Sigmoid colon (tissue), 7 donors: ENCODE data around the gene MYRF. TPM values are rescaled to one million over a fixed set of nuclear protein-coding genes. Genes with fewer than 3 reads are reported as not detected.

Experiments used
- DNase-seq: peaks from one replicate; pipeline ENCODE4 v3.0.0-alpha.2; 2019
- H3K27ac ChIP-seq, 4 donors: fragments of 200-600 bp; sonication (generic); one replicate each; pipeline ENCODE4 v1.5.1; 2016 to 2019; ENCODE audit warnings: mild to moderate bottlenecking in 1 of 4
- H3K27me3 ChIP-seq, 3 donors: fragments of 200-600 bp; sonication (generic); one replicate each; pipeline ENCODE4 v1.5.1; 2019; ENCODE audit warnings: mild to moderate bottlenecking in 1 of 3
- H3K36me3 ChIP-seq, 4 donors: fragments of 200-600 bp; sonication (generic); one replicate each; pipeline ENCODE4 v1.5.1; 2016 to 2019
- H3K4me1 ChIP-seq, 4 donors: fragments of 200-600 bp; sonication (generic); one replicate each; pipeline ENCODE4 v1.5.1; 2017 to 2019
- H3K4me3 ChIP-seq, 4 donors: fragments of 200-600 bp; sonication (generic); one replicate each; pipeline ENCODE4 v1.5.1; 2017 to 2019; ENCODE audit warnings: mild to moderate bottlenecking in 2 of 4, moderate library complexity in 1 of 4
- H3K9me3 ChIP-seq, 4 donors: fragments of 200-600 bp in 3 of 4; sonication (generic) in 3 of 4; one replicate each; pipeline versions ENCODE4 v1.5.1 to v1.6.1; 2013 to 2019
- CTCF ChIP-seq, 4 experiments: fragments of 450-650 bp in 3 of 4; fragments of 200-600 bp in 1 of 4; IDR thresholded peaks; one replicate each; pipeline ENCODE4 v1.5.1; 2016 to 2019; ENCODE audit warnings: antibody characterized with exemption in 4 of 4, mild to moderate bottlenecking in 3 of 4, moderate library complexity in 2 of 4
- EP300 ChIP-seq, 4 donors: sonication (generic); formaldehyde crosslinking; IDR thresholded peaks; one replicate each; pipeline ENCODE4 v1.6.1; 2017; ENCODE audit warnings: antibody characterized with exemption in 4 of 4
- POLR2A ChIP-seq, 2 donors: fragments of 450-650 bp; IDR thresholded peaks; one replicate each; pipeline ENCODE4 v1.6.1; 2016; ENCODE audit warnings: antibody characterized with exemption in 2 of 2, mild to moderate bottlenecking in 2 of 2, moderate library complexity in 2 of 2
- POLR2AphosphoS5 ChIP-seq, 4 donors: sonication (generic); formaldehyde crosslinking; IDR thresholded peaks; one replicate each; pipeline ENCODE4 v1.6.1; 2017; ENCODE audit warnings: antibody characterized with exemption in 4 of 4
- WGBS, 2 donors: extraction: QIAGEN DNeasy Blood & Tissue Kit; methylation state at CpG; one replicate each; pipeline ENCODE4 v1.1.7; 2013; 5-methylcytosine and 5-hydroxymethylcytosine counted together
- intact Hi-C: fragments of 100-400 bp; cut with DNase I; formaldehyde crosslinking; loops from one replicate; pipeline ENCODE4 v1.15.1; 2023
- polyA plus RNA-seq, 3 donors: library from polyadenylated mRNA; stranded (reverse); fragments of 200-250 nt; gene quantifications; one replicate each; pipeline ENCODE4 v1.2.3, GENCODE V29; 2013
- total RNA-seq, 4 donors: library from RNA; depleted of rRNA; stranded (reverse); fragments of >200 nt; gene quantifications; one replicate each; pipeline ENCODE4 v1.1.0, GENCODE V29; 2016
- donor health status: healthy with polysubstance abuse.
- donor health status: Bipolar disorder and iron deficiency.
- donor health status: healthy.

MYRF gene
- total and polyA plus RNA-seq, 7 donors, result under 0.01 to 6.4 (median 0.66) TPM

- no peak overlapping the region for H3K4me3 ChIP-seq
- H3K36me3 ChIP-seq, result peaks cover 0 to 20% (median 0%) of the 10 kb centered on the region in 4 donors
- WGBS, 2 donors, result 54 to 69% methylated on average over 12 of the region's 12 CpGs
- peaks cover 0 to 42% (median 31%) of the 10 kb centered on the region in 4 donors for H3K4me1 ChIP-seq
- H3K9me3 ChIP-seq, result no peaks in the 10 kb centered on the region
- intact Hi-C loops, result no loop called here
- no peak for DNase-seq
- TF ChIP-seq CTCF (IDR thresholded peaks at IDR 0.05), result no peak
- no peak for TF ChIP-seq EP300 (IDR thresholded peaks at IDR 0.05)
- TF ChIP-seq POLR2A (IDR thresholded peaks at IDR 0.05), result no peak
- no peak for TF ChIP-seq POLR2AphosphoS5 (IDR thresholded peaks at IDR 0.05)
- peak overlapping the region; percentile 51 to 67 (median 65) for H3K27ac ChIP-seq
- no peaks in the 10 kb centered on the region for H3K27me3 ChIP-seq
Observed at GRCh38 chr11:61834278-61835048, 82.0 kb downstream of the MYRF start.

- TF ChIP-seq CTCF (IDR thresholded peaks at IDR 0.05), result no peak
- no peak for TF ChIP-seq POLR2AphosphoS5 (IDR thresholded peaks at IDR 0.05)
- TF ChIP-seq EP300 (IDR thresholded peaks at IDR 0.05), result no peak
- no peak for TF ChIP-seq POLR2A (IDR thresholded peaks at IDR 0.05)
- intact Hi-C loops, result no loop called here
- no peaks in the 10 kb centered on the region for H3K27me3 ChIP-seq
- H3K27ac ChIP-seq, result peak overlapping the region in 1 of 4 donors; percentile 24
- H3K36me3 ChIP-seq, result peaks cover 0 to 38% (median 8%) of the 10 kb centered on the region in 4 donors
- H3K4me1 ChIP-seq, result peaks cover 0 to 25% (median 14%) of the 10 kb centered on the region in 4 donors
- DNase-seq, result no peak
- H3K4me3 ChIP-seq, result no peak overlapping the region
- H3K9me3 ChIP-seq, result no peaks in the 10 kb centered on the region
- 94 to 95% methylated on average over 8 of the region's 8 CpGs for WGBS, 2 donors
Observed at GRCh38 chr11:61836193-61836592, 83.8 kb downstream of the MYRF start.

- no peak for TF ChIP-seq POLR2AphosphoS5 (IDR thresholded peaks at IDR 0.05)
- TF ChIP-seq EP300 (IDR thresholded peaks at IDR 0.05), result no peak
- TF ChIP-seq POLR2A (IDR thresholded peaks at IDR 0.05), result no peak
- no peak overlapping the region for H3K27ac ChIP-seq
- H3K4me1 ChIP-seq, result peaks cover 0 to 15% (median 12%) of the 10 kb centered on the region in 4 donors
Observed at GRCh38 chr11:61837411-61838005, 85.1 kb downstream of the MYRF start.

More at GRCh38 chr11:61837411-61838005, 85.1 kb downstream of the MYRF start:
- DNase-seq, result no peak
- WGBS, 2 donors, result 87 to 93% methylated on average over 15 of the region's 15 CpGs
- no peaks in the 10 kb centered on the region for H3K9me3 ChIP-seq
- no peak overlapping the region for H3K4me3 ChIP-seq
- no peaks in the 10 kb centered on the region for H3K27me3 ChIP-seq
- intact Hi-C loops, result no loop called here
- H3K36me3 ChIP-seq, result peaks cover 0 to 51% (median 9%) of the 10 kb centered on the region in 4 donors

Other genes starting within 250 kb of the MYRF start
- 1 to 10 TPM in 2 of 4 donors, under 1 TPM in 2; 0.71 to 4.4 (median 1.3) TPM for gene LRRC10B, start 243.9 kb upstream of the MYRF start, total RNA-seq
- 1 to 10 TPM in 1 of 3 donors, not detected in 2; 1.1 TPM for gene LRRC10B, start 243.9 kb upstream of the MYRF start, polyA plus RNA-seq
- 1 to 10 TPM in 3 of 4 donors, under 1 TPM in 1; 0.66 to 3.6 (median 1.6) TPM for gene SYT7, start 171.6 kb upstream of the MYRF start, total RNA-seq
- 1 to 10 TPM; 4.2 to 8.4 (median 6.6) TPM for gene SYT7, start 171.6 kb upstream of the MYRF start, polyA plus RNA-seq
- 1 to 10 TPM; 1.8 to 4.2 (median 2.0) TPM for gene DAGLA, start 72.2 kb upstream of the MYRF start, total RNA-seq
- 1 to 10 TPM; 1.8 to 6.2 (median 2.4) TPM for gene DAGLA, start 72.2 kb upstream of the MYRF start, polyA plus RNA-seq
- gene TMEM258, start 40.0 kb downstream of the MYRF start, total RNA-seq, result 10 to 100 TPM; 39.9 to 64.7 (median 57.4) TPM
- gene TMEM258, start 40.0 kb downstream of the MYRF start, polyA plus RNA-seq, result 100 to 1,000 TPM; 139 to 224 (median 148) TPM
- 1 to 10 TPM; 5.3 to 8.0 (median 7.0) TPM for gene FEN1, start 40.3 kb downstream of the MYRF start, total RNA-seq
- gene FEN1, start 40.3 kb downstream of the MYRF start, polyA plus RNA-seq, result 10 to 100 TPM in 2 of 3 donors, 1 to 10 TPM in 1; 4.2 to 39.1 (median 11.3) TPM
- 10 to 100 TPM; 11.8 to 17.7 (median 16.6) TPM for gene FADS1, start 64.4 kb downstream of the MYRF start, total RNA-seq
- 10 to 100 TPM in 1 of 3 donors, 1 to 10 TPM in 2; 1.2 to 12.6 (median 2.1) TPM for gene FADS1, start 64.4 kb downstream of the MYRF start, polyA plus RNA-seq
- 10 to 100 TPM in 3 of 4 donors, 1 to 10 TPM in 1; 4.1 to 45.4 (median 25.5) TPM for gene FADS2, start 75.7 kb downstream of the MYRF start, total RNA-seq
- 10 to 100 TPM in 1 of 3 donors, 1 to 10 TPM in 2; 3.6 to 50.2 (median 3.7) TPM for gene FADS2, start 75.7 kb downstream of the MYRF start, polyA plus RNA-seq
- 10 to 100 TPM; 21.1 to 57.9 (median 37.5) TPM for gene FADS3, start 138.9 kb downstream of the MYRF start, total RNA-seq
- 10 to 100 TPM in 1 of 3 donors, 1 to 10 TPM in 2; 1.4 to 21.5 (median 3.0) TPM for gene FADS3, start 138.9 kb downstream of the MYRF start, polyA plus RNA-seq
- 10 to 100 TPM; 12.1 to 23.7 (median 19.6) TPM for gene RAB3IL1, start 164.9 kb downstream of the MYRF start, total RNA-seq
- 10 to 100 TPM in 1 of 3 donors, 1 to 10 TPM in 2; 5.1 to 21.6 (median 7.0) TPM for gene RAB3IL1, start 164.9 kb downstream of the MYRF start, polyA plus RNA-seq
- 1 to 10 TPM in 3 of 4 donors, under 1 TPM in 1; 0.83 to 5.3 (median 3.3) TPM for gene BEST1, start 197.7 kb downstream of the MYRF start, total RNA-seq
- 1 to 10 TPM; 3.2 to 9.6 (median 7.6) TPM for gene BEST1, start 197.7 kb downstream of the MYRF start, polyA plus RNA-seq
- gene FTH1, start 215.0 kb downstream of the MYRF start, total RNA-seq, result 1,000 to 10,000 TPM; 1,709 to 2,375 (median 1,954) TPM
- gene FTH1, start 215.0 kb downstream of the MYRF start, polyA plus RNA-seq, result over 10,000 TPM in 2 of 3 donors, 1,000 to 10,000 TPM in 1; 6,007 to 20,022 (median 13,142) TPM